K562 (cell line): Measurements from ENCODE around the gene VSTM2B. TPM values are rescaled to one million over a fixed set of nuclear protein-coding genes. Genes with fewer than 3 reads are reported as not detected.

Source experiments
- ATAC-seq: fragments of 200-7000 bp; cut with Tn5 transposase; 3 replicates; pipeline ENCODE4 v1.9.1; 2020; ENCODE audit warnings: moderate library complexity
- BruUV-seq: library from RNA; stranded (reverse); fragments of 400-500 nt; replicated peaks from 2 replicates; lab custom pipeline; 2021; lab: Mats Ljungman, UMichigan
- CTCF ChIA-PET: fragments of 300-600 bp; formaldehyde crosslinking; extraction: SDS; loops from one replicate; lab custom pipeline; 2021; ENCODE audit warnings: low intra/inter-chr PET ratio; lab: Yijun Ruan, JAX
- POLR2A ChIA-PET: fragments of 300-600, 350-650 bp; sonication (Branson Sonifier 250); formaldehyde crosslinking; extraction: SDS; loops from one replicate; lab custom pipeline; 2021; ENCODE audit warnings: antibody characterized with exemption, inconsistent platforms; lab: Yijun Ruan, JAX
- DNase-seq, 4 experiments: peaks; one replicate each; pipeline versions ENCODE4 v3.0.0 to v3.0.0-alpha.2; 2011 to 2018; ENCODE audit warnings: low spot score in 3 of 4, mixed read lengths in 3 of 4; ENCODE audit errors: extremely low read depth in 1 of 4
- FAIRE-seq: peaks from 2 replicates; lab custom pipeline; 2011; peaks lifted over from hg19 to GRCh38; lab: Jason Lieb, UNC
- H2AFZ ChIP-seq: 2 replicates; pipeline ENCODE4 v1.6.0; 2011; ENCODE audit warnings: low read depth, low read length, control low read depth, inconsistent platforms
- H3K27ac ChIP-seq: fragments of 200-600 bp; 3 replicates; pipeline ENCODE4 v1.8.0; 2011; ENCODE audit warnings: low read depth, mild to moderate bottlenecking, control low read depth, inconsistent platforms, low read length, moderate library complexity, mixed read lengths; ENCODE audit errors: extremely low read depth
- H3K27me3 ChIP-seq, 2 experiments: fragments of 300-600 bp in 1 of 2; 2 replicates in 1 of 2; 3 replicates in 1 of 2; pipeline versions ENCODE4 v1.6.0 to v1.8.0; 2011; ENCODE audit warnings: inconsistent platforms in 2 of 2, low read length in 2 of 2, mild to moderate bottlenecking in 1 of 2, mixed read lengths in 1 of 2, moderate library complexity in 1 of 2; ENCODE audit not compliant: control insufficient read depth in 2 of 2, insufficient read depth in 2 of 2
- H3K36me3 ChIP-seq: fragments of 300-600 bp; 3 replicates; pipeline ENCODE4 v1.8.0; 2011; ENCODE audit warnings: mild to moderate bottlenecking, low read length, inconsistent platforms; ENCODE audit not compliant: control insufficient read depth, insufficient read depth
- H3K4me1 ChIP-seq, 2 experiments: fragments of 200-600 bp in 1 of 2; replicated peaks in 1 of 2; 2 replicates in 1 of 2; 3 replicates in 1 of 2; pipeline versions ENCODE4 v1.5.1 to v1.8.0; 2011; ENCODE audit warnings: inconsistent platforms in 2 of 2, low read length in 2 of 2, mild to moderate bottlenecking in 1 of 2, mixed read lengths in 1 of 2, moderate library complexity in 1 of 2; ENCODE audit not compliant: control insufficient read depth in 2 of 2, insufficient read depth in 2 of 2
- H3K4me2 ChIP-seq: 2 replicates; pipeline ENCODE4 v1.6.1; 2011; ENCODE audit warnings: low read length, control low read depth, inconsistent platforms, mixed read lengths; ENCODE audit not compliant: insufficient read depth
- H3K4me3 ChIP-seq: fragments of 200-600 bp; sonication (generic), shearing (Covaris generic); 2 replicates; pipeline ENCODE4 v1.5.1; 2016; ENCODE audit warnings: control low read depth, inconsistent platforms
- H3K79me2 ChIP-seq: fragments of 200-600 bp; 3 replicates; pipeline ENCODE4 v1.8.0; 2011; ENCODE audit warnings: low read length, inconsistent platforms; ENCODE audit not compliant: control insufficient read depth, insufficient read depth
- H3K9ac ChIP-seq, 2 experiments: 2 replicates each; pipeline versions ENCODE4 v1.6.0 to v1.6.1; 2011; ENCODE audit warnings: low read depth in 2 of 2, low read length in 2 of 2, control low read depth in 1 of 2, inconsistent platforms in 1 of 2, mild to moderate bottlenecking in 1 of 2, mixed read lengths in 1 of 2; ENCODE audit not compliant: insufficient read depth in 1 of 2
- H3K9me1 ChIP-seq: one replicate; pipeline ENCODE4 v1.6.0; 2011; ENCODE audit warnings: inconsistent platforms, mild to moderate bottlenecking, low read length, moderate library complexity; ENCODE audit not compliant: control insufficient read depth, insufficient read depth
- H3K9me3 ChIP-seq: replicated peaks from 2 replicates; pipeline ENCODE4 v1.5.1; 2011; ENCODE audit warnings: low read depth, low read length, inconsistent platforms; ENCODE audit not compliant: control insufficient read depth, insufficient read depth
- H4K20me1 ChIP-seq: replicated peaks from 2 replicates; pipeline ENCODE4 v1.6.1; 2011; ENCODE audit warnings: low read length, inconsistent platforms, mixed read lengths; ENCODE audit not compliant: control insufficient read depth, insufficient read depth
- KAT2B ChIP-seq: IDR thresholded peaks from one replicate; pipeline ENCODE4 v1.6.1; 2012; ENCODE audit warnings: low read depth, mild to moderate bottlenecking, control low read depth, inconsistent platforms, low read length, moderate library complexity
- MBD1 ChIP-seq: fragments of 250-450 bp; sonication (Bioruptor Pico); IDR thresholded peaks from 2 replicates; pipeline ENCODE4 v1.8.0; 2022; ENCODE audit warnings: inconsistent platforms
- MTA3 ChIP-seq: fragments of 450-650 bp; formaldehyde crosslinking; IDR thresholded peaks from 2 replicates; pipeline ENCODE4 v1.6.1; 2017; ENCODE audit warnings: mild to moderate bottlenecking, borderline replicate concordance
- RBM15 ChIP-seq: fragments of 200-400 bp; formaldehyde crosslinking; IDR thresholded peaks from 2 replicates; pipeline ENCODE4 v1.6.1; 2018; ENCODE audit warnings: mild to moderate bottlenecking, low read length, moderate library complexity; ENCODE audit not compliant: insufficient read depth
- SMARCC2 ChIP-seq: fragments of 450-650 bp; IDR thresholded peaks from 2 replicates; pipeline ENCODE4 v1.6.1; 2017; ENCODE audit warnings: antibody characterized with exemption, moderate library complexity, mild to moderate bottlenecking, low read depth
- SPI1 ChIP-seq: IDR thresholded peaks from 2 replicates; pipeline ENCODE4 v1.6.1; 2011; ENCODE audit warnings: low read depth, low read length, control low read depth, borderline replicate concordance
- TCF7 ChIP-seq: sonication (generic); IDR thresholded peaks from 2 replicates; pipeline ENCODE4 v1.6.1; 2016; ENCODE audit warnings: antibody characterized with exemption, borderline replicate concordance
- YBX1 ChIP-seq: fragments of 450-650 bp; IDR thresholded peaks from 2 replicates; pipeline ENCODE4 v1.7.1; 2016; ENCODE audit warnings: mild to moderate bottlenecking
- ZNF280A ChIP-seq: fragments of 450-650 bp; IDR thresholded peaks from 2 replicates; pipeline ENCODE4 v1.6.1; 2018; ENCODE audit warnings: mild to moderate bottlenecking, low read depth; ENCODE audit not compliant: partially characterized antibody
- ZNF518B ChIP-seq: fragments of 250-450 bp; sonication (Bioruptor Pico); IDR thresholded peaks from 2 replicates; pipeline ENCODE4 v1.5.0; 2021; ENCODE audit warnings: mild to moderate bottlenecking, moderate library complexity
- ZNF740 ChIP-seq, 3 experiments: fragments of 200-800 bp in 1 of 3; sonication (Bioruptor generic) in 1 of 3; sonication (generic) in 1 of 3; formaldehyde crosslinking in 1 of 3; IDR thresholded peaks; 2 replicates each; pipeline versions ENCODE4 v1.6.1 to v1.8.0; 2016 to 2022; ENCODE audit warnings: mild to moderate bottlenecking in 2 of 3, missing compliant biosample characterization in 2 of 3, missing genetic modification characterization in 2 of 3, missing genetic modification reagents in 1 of 3
- WGBS: fragments of 100-300 bp; shearing (Covaris generic); methylation state at CpG from one replicate; pipeline ENCODE4 v1.1.6; 2016; ENCODE audit warnings: low coverage, mixed read lengths; ENCODE audit not compliant: insufficient coverage; ENCODE audit errors: missing lambda C conversion rate; 5-methylcytosine and 5-hydroxymethylcytosine counted together
- in situ Hi-C: fragments of 300-500 bp; cut with MboI; formaldehyde crosslinking; loops from 4 replicates; pipeline ENCODE4 v1.15.0; 2018; ENCODE audit warnings: inconsistent platforms, mixed read lengths
- intact Hi-C: fragments of 100-400 bp; cut with micrococcal nuclease; formaldehyde crosslinking; loops from 2 replicates; pipeline ENCODE4 v1.14.2; 2022
- polyA plus RNA-seq, 8 experiments: library from polyadenylated mRNA; depleted of rRNA in 4 of 8; stranded (reverse) in 5 of 8; unstranded in 3 of 8; fragments of >200 nt; fragmentation: Nextera tagmentation in 2 of 8; fragmentation: Illumina TruSeq in 1 of 8; extraction: Ambion mirVana in 2 of 8; extraction: Trizol in 1 of 8; gene quantifications; 2 replicates each; pipeline versions ENCODE4 v1.2.1 to v1.2.3, GENCODE V29; 2011 to 2014; ENCODE audit warnings: inconsistent platforms in 1 of 8, missing spikeins in 1 of 8
- total RNA-seq, 7 experiments: library from RNA; depleted of rRNA in 6 of 7; stranded (reverse); fragments of >200 nt in 6 of 7; fragmentation: Illumina TruSeq in 2 of 7; extraction: Trizol in 2 of 7; gene quantifications; 2 replicates each; pipeline versions ENCODE4 v1.2.1 to v1.2.3, GENCODE V29; 2011 to 2021; ENCODE audit warnings: low replicate concordance in 1 of 7

Gene VSTM2B
- total and polyA plus RNA-seq, 9 of the 15 experiments (the other 6 are each of a cell fraction or from before 2014, with no cell fraction given) = not detected

GRCh38 chr19:29515706-29516357 lies 10.0 kb upstream of the VSTM2B start:
- no peaks in the 10 kb centered on the region for H3K36me3 ChIP-seq
- no peak overlapping the region for H3K4me3 ChIP-seq
- peaks cover 0 to 6% of the 10 kb centered on the region in 2 experiments; a peak in 2 of 5 replicates for H3K27me3 ChIP-seq
- CTCF ChIA-PET = no interaction called here
- POLR2A ChIA-PET = interaction anchor here (0.7 to 0.8 kb wide), 2 partner anchors 26 to 227 kb away, joined by 3 to 4 read pairs; no protein-coding TSS in a partner anchor
- in situ Hi-C loops = no loop called here
- 0 out of 2 replicates have a peak, but pooled peaks cover 3% of the 10 kb centered on the region for H4K20me1 ChIP-seq
- intact Hi-C loops = no loop called here
- H3K9ac ChIP-seq = no peak overlapping the region
- H3K4me1 ChIP-seq = no peaks in the 10 kb centered on the region
- ATAC-seq (no peak), DNase-seq (no peak), FAIRE-seq (no peak)
- no peaks in the 10 kb centered on the region for H3K9me3 ChIP-seq
- no peak overlapping the region for H3K27ac ChIP-seq
- BruUV-seq = no TSS peak
- no peak overlapping the region for H3K4me2 ChIP-seq
- WGBS = under 1% methylated on average over 19 of the region's 19 CpGs
- H3K9me1 ChIP-seq = no peaks in the 10 kb centered on the region
- no peak overlapping the region for H2AFZ ChIP-seq
- H3K79me2 ChIP-seq = no peaks in the 10 kb centered on the region
- TF ChIP-seq MTA3 (no peak), MBD1 (no peak), SPI1 (no peak), YBX1 (no peak), KAT2B (no peak), ZNF740 (CRISPR knock-in tag; IDR thresholded peaks at IDR 0.05) (no peak), ZNF740 (tag; IDR thresholded peaks at IDR 0.05) (no peak), ZNF518B (CRISPR knock-in tag) (no peak), RBM15 (no peak), SMARCC2 (no peak), ZNF280A (no peak), TCF7 (no peak)
